Measurements from ENCODE around the gene FLNB.
"Not testable (repeated sequence)": the region's sequence is repeated elsewhere in the genome, so short reads cannot be mapped to it uniquely, and the experiment has no call there.

Gene FLNB

DNA sequence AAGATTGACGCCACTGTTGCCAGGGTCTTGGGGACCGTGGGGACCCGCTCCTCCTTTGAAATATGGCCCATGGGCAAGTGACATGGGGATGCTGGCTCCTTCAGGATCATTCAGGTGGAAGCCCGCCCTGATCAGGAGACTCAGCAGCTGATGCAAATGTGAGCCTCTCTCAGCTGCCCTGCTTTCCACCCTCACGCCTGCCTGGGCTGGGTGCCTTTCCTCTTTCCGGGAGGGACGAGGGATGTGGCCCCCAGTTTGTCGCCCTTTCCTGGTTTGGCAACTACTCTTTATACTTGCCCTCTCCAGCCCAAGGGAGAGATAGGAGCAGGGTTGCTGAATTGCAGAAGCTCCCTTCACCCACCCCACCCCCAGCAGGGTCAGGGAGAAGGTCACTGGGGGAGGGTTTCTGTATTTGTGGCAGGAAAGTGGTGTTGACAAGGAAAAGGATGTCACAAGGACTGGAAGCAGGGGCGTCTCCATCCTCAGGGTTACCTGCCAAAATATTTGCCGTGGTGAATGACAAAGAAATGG, 180.8 kb downstream of the FLNB start:
- DNase-seq = no peak

DNA sequence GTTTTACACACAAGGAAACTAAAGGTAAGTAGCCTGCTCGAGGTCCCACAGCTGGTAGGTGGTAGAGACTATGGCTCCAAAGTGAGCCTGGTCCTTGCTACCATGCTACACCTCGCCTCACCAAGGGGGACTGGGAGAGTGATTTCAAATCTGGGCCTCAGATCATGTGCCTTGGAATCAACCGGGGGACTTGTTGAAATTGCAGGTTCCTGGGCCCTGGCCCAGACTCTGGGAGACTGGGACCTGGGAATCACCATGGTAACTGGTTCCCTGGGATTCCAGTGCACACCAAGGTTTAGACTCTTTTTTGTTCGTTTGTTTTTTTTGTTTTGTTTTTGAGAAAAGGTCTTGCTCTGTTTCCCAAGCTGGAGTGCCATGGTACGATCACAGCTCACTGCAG, 181.5 kb downstream of the FLNB start:
- DNase-seq = no peak

GRCh38 chr3:58190291-58190690, 182.1 kb downstream of the FLNB start:
- no peak for DNase-seq

DNA sequence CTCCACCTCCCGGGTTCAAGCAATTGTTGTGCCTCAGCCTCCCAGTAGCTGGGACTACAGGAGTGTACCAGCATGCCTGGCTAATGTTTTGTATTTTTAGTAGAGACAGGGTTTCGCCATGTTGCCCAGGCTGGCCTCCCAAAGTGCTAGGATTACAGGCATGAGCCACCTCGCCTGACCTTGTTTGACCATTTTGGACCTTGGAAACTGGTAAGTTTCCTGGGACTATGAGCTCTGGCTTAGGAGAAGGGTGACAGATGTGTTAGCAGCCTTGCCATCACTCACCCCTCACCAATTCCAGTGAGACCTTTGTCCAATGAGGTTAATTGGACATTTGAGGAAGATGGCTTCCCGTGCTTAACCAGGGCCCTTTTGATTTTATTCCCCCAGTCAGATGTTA, 182.7 kb downstream of the FLNB start:
- no peak for DNase-seq

DNA sequence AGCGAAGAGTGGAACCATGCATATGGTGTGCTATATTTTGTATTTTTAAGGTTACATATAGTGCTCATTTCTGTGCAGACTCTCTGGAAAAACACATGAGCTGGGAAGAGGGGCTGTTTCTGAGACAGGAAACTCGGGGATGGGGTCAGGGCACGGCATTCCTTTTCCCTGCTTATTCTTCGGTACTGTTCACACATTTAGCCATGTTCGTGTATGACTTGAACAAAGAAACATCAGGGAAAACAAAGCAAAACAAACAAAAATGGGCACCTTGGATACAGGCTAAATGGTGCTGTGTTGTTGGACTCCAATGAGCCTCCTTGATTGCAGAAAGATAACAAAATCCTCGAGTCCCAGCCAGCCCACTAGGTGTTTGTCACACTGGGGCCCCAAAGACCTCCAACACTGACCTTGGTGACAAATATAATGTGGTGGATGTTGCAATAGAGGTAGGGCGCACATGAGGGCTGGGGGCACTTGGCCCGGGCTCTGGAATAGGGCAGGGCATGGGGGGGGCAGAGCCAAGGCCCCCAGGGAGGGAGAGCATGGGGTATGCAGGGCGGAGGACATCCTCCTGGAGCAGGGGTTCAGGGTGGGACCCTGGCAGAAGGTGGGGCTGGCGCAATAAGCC, 183.3 kb downstream of the FLNB start:
- no peak for DNase-seq

DNA sequence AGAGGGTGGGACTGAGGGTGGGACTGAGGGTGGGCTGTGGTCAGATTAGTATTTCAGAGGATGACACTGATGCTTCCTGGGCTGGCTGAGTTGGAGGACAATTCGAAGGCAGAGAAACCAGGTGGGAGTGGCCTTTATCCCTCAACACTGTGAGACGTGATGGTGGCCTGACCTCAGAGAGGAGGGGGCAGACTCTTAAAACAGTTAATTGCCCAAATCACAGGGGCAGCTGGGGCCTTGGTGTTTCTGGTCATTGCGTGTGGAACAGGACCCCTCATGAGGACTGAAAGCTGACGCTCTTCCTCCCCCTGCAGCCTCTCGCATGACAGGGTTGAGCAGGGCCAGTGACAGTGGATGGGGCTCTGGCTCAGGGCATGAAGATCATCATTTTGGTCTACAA, 183.8 kb downstream of the FLNB start:
- no peak for DNase-seq

GRCh38 chr3:58193682-58194407, 185.6 kb downstream of the FLNB start:
- DNase-seq = no peak

- no peak for DNase-seq
These were observed 189.4 kb downstream of the FLNB start for GRCh38 chr3:58197588-58197987.

DNA sequence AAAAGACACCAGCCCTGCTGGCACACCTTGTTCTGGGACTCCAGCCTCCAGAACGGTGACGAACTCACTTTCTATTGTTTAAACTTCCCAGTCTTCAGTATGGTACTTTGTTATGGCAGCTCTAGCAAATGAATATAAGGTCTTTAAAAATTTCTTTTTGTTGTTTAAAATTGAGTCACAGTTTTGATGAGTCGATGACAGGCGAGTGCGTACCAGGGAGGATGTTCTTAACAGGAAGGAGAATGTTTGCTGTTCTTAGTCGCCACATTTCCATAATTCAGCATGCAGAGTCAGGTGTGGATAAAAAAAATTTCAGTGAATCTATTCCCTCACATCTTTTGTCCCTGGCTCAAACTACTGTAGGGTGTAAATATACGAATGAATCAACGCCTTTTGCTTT, 190.1 kb downstream of the FLNB start:
- DNase-seq = no peak

DNA sequence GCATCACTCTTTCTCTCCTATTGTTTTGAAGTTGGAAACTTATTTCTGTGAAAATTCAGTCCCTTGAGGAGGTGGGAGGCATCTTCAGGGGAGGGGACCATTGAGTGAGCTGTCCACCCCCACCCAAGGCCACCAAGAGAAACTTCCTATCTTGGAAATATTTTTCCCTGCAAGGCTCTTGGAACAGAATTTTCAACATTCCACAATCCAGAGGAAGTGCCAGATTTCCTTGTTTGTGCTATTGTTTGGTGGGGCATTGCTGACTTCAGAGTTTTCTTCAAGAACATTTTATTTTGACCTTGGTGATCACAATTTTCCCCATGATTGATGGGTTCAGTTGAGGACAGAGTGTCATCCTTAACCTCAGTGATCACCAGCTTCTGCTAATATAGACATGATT, 190.6 kb downstream of the FLNB start:
- DNase-seq = no peak

GRCh38 chr3:58200121-58200709, 192.0 kb downstream of the FLNB start:
- no peak for DNase-seq

DNA sequence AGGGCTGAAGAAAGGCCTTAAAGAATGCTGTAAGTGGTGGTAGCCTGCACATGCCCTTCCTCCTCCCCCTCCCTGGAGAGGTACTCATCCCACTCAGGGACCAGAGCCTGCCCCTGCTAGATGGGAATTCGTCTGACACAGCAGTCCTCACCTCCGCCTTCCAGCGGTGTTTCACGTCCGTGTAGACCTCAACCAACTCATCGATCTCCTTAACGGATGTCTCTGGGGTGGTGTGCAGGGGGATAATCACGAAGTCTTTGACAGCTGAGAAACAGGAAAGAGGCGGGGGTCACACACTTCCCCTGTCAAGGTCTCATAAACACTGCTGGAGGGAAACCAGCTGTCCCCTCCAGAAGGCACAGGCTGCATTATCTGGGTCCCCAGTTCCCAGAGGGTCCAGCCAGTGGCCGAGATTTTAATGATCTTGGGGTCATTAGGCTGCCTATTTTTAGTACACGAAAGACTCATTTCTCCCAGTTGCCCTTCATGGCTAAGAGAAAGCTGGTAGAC, 192.7 kb downstream of the FLNB start:
- no peak for DNase-seq

DNA sequence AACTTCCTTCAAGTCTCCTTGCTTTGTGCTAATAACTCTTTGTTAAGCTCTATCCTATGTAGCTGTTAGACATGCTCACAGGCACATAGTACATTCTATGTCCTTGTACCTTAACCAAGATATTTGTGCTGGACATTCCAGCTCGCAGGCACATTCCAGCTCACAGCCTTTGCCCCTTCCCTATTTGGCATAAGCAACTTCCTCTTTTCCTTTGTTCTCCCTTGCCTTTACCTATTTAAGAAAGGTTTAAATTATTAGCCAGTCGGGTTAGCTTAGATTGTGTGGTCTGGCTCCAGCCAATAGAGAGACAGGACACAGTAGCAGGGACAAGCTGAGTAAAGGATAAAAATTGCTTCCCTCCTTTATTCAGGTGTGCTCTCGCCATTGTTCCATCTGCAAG, 193.2 kb downstream of the FLNB start:
- not testable (repeated sequence) for DNase-seq

DNA sequence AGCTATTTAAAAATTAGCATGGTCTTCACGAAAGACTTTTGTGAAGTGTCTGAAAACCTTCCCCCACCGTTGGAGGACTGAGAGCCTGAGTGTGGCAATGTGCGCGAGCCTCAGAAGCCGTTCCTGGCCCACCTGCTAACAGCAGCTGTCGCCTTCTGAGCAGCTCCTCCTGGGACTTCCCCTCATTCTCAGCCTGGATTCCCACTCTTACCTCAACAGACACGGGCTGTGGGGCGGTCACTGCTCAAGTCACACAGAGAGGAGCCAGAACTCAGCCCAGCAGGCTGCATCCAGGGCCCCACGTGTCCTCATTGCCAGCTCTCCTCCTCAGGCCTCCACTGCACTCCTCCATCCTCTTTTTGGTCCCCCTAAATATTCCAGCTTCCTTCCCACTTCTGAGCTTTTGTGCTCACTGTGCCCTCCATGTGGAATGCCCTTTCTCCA, 194.7 kb downstream of the FLNB start:
- no peak for DNase-seq

- no peak for DNase-seq
These were observed 195.3 kb downstream of the FLNB start for GRCh38 chr3:58203541-58203940.

- no peak for DNase-seq
These were observed 196.5 kb downstream of the FLNB start for GRCh38 chr3:58204720-58205119.

DNA sequence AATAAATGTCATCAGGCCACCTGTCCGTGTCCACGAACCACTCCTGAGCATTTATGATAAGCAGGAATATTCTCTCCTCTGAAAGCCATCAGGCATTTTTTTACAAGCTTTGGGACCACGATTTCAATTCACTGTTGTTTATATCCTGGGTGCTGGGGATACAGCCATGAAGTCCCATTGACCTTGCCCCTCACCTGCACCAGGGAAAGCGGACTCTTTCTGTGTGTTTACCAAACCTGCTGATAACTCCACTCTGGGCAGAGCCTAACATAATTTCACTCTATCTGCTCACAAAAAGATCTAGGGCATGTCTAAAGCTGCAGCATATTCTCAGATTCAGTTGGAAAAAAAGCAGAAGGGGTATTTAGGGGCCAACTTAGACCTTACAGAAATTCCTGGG, 197.8 kb downstream of the FLNB start:
- no peak for DNase-seq

DNA sequence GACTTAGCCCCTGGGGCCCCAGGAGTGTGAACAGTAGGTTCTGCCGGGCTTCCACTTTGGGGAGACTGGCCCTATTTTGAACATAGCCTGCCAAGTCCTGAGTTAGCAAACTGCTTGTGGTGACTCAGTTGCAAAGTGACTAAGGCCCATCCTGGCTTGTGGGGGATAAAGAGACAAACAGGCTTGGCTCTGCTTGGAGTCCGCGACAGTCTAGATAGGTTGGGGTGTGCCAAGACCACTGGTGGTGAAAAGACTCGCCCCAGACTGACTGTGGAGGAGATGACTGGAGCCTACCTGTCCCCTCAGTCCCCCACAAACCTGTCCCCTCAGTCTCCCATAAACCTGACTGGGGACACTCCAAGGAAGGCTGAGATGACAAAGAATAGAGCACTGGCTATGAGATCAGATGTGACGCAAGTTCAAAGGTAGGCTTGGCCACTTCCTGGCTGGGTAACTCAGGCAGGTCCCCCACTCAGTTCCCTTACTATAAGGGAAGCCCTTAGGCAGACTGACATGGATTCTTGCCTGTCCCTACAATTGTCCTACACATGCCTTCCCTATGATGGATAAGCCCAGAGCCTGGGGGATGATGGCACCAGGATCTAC, 198.3 kb downstream of the FLNB start:
- no peak for DNase-seq

- DNase-seq = no peak
These were observed 199.7 kb downstream of the FLNB start for GRCh38 chr3:58207954-58208353.

- no peak for DNase-seq
These were observed 201.7 kb downstream of the FLNB start for GRCh38 chr3:58209933-58210332.

GRCh38 chr3:58210761-58211460, 202.7 kb downstream of the FLNB start, which contains the start of gene DNASE1L3:
Gene DNASE1L3, minus strand, starts transcription at chr3:58210972. Its CDS starts 66 bp downstream, at chr3:58210906.
- no peak for DNase-seq

DNA sequence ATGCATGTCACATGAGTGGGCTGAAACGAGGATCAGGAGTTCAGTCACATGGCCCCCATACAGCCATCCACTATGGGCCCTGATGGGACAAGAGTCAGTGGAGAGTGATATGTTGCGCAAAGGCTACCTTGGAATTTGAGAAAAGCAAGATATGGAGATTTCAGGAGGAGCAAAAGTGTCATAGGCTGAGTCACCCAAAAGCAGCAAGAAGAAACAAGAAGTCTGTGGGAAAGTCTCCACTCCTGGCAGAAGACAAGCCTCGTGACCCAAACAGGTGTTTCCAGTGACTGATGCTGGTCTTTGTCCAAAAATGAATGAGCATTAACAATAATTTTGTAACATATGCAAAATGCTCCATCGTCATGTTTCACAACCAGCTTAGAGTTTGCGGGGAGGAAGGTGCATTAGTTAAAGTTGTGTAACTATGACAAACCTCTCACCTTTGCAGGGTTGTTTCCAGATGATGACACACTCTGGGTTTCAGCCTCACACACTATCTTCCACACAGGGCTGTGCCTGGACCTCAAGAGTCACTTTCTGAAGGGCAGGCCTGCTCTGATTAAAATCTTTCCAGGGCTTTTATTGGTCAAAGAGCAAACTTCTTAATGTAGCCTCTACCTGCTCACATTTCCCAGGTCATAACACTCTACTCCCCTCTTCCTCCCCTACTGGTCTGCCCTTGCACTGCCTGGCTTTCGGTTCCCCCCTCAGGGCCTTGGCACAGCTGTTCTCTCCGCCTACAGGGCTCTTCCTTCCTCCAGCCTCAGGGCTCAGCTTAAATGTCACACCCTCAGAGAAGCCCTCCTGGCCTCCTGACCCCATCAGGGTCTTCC, 206.5 kb downstream of the FLNB start:
- DNase-seq = no peak

Data from activated T-cell treated with anti-CD3 and anti-CD28 coated beads for 4 hours (primary cell).